GM23338 (cell line): ENCODE results near the gene PSMD6. TPM values are rescaled to one million over a fixed set of nuclear protein-coding genes. Genes with fewer than 3 reads are reported as not detected.

Experiments used
- ATAC-seq: fragments of 200-7000 bp; cut with Tn5 transposase; 3 replicates; pipeline ENCODE4 v1.9.1; 2020
- DNase-seq: peaks from one replicate; pipeline ENCODE4 v3.0.0-alpha.2; 2015; ENCODE audit warnings: low spot score
- H2AFZ ChIP-seq: fragments of 200-600 bp; sonication (generic); 2 replicates; pipeline ENCODE4 v1.8.0; 2016; ENCODE audit warnings: antibody characterized with exemption, mild to moderate bottlenecking, moderate library complexity
- H3F3A ChIP-seq: fragments of 200-600 bp; sonication (generic); replicated peaks from 2 replicates; pipeline ENCODE4 v1.8.0; 2017; ENCODE audit warnings: antibody characterized with exemption, mixed run types, low read depth
- H3K27ac ChIP-seq: fragments of 200-600 bp; sonication (generic); 2 replicates; pipeline ENCODE4 v1.6.1; 2016; ENCODE audit warnings: low read depth
- H3K27me3 ChIP-seq: fragments of 200-600 bp; sonication (generic); 2 replicates; pipeline ENCODE4 v1.8.0; 2016; ENCODE audit warnings: mild to moderate bottlenecking, mixed run types, moderate library complexity; ENCODE audit not compliant: insufficient read depth
- H3K36me3 ChIP-seq: fragments of 200-600 bp; sonication (generic); 2 replicates; pipeline ENCODE4 v1.8.0; 2016; ENCODE audit warnings: mild to moderate bottlenecking; ENCODE audit not compliant: insufficient read depth
- H3K4me1 ChIP-seq: fragments of 200-600 bp; sonication (generic); 2 replicates; pipeline ENCODE4 v1.8.0; 2016; ENCODE audit warnings: mild to moderate bottlenecking, moderate library complexity; ENCODE audit not compliant: insufficient read depth
- H3K4me2 ChIP-seq: fragments of 200-600 bp; sonication (generic); 2 replicates; pipeline ENCODE4 v1.7.1; 2017; ENCODE audit warnings: mixed run types
- H3K4me3 ChIP-seq: fragments of 200-600 bp; sonication (generic); 2 replicates; pipeline ENCODE4 v1.6.1; 2016; ENCODE audit warnings: mixed run types
- H3K79me2 ChIP-seq: fragments of 200-600 bp; sonication (generic); replicated peaks from 2 replicates; pipeline ENCODE4 v1.8.0; 2017; ENCODE audit warnings: mild to moderate bottlenecking; ENCODE audit not compliant: insufficient read depth
- H3K9me2 ChIP-seq: fragments of 200-600 bp; sonication (generic); 2 replicates; pipeline ENCODE4 v1.8.0; 2017; ENCODE audit not compliant: insufficient read depth
- H4K20me1 ChIP-seq: fragments of 200-600 bp; sonication (generic); replicated peaks from 2 replicates; pipeline ENCODE4 v1.8.0; 2017; ENCODE audit warnings: mild to moderate bottlenecking; ENCODE audit not compliant: insufficient read depth
- H3K27ac Mint-ChIP-seq: 2 replicates; pipeline ENCODE4 v1.8.0; 2020; ENCODE audit warnings: inconsistent platforms, mild to moderate bottlenecking, moderate library complexity, mixed read lengths
- H3K27me3 Mint-ChIP-seq: 3 replicates; pipeline ENCODE4 v1.8.0; 2022; ENCODE audit warnings: low read depth, mild to moderate bottlenecking, moderate library complexity, mixed read lengths, inconsistent platforms; ENCODE audit not compliant: insufficient read depth, poor library complexity
- H3K36me3 Mint-ChIP-seq: 3 replicates; pipeline ENCODE4 v1.8.0; 2021; ENCODE audit warnings: low read depth, mild to moderate bottlenecking, inconsistent platforms, moderate library complexity, mixed read lengths
- H3K4me1 Mint-ChIP-seq: 3 replicates; pipeline ENCODE4 v1.8.0; 2020; ENCODE audit warnings: mild to moderate bottlenecking, inconsistent platforms, mixed read lengths
- H3K4me3 Mint-ChIP-seq: 3 replicates; pipeline ENCODE4 v1.8.0; 2021; ENCODE audit warnings: moderate library complexity, mild to moderate bottlenecking, inconsistent platforms, mixed read lengths
- H3K9me3 Mint-ChIP-seq: 3 replicates; pipeline ENCODE4 v1.8.0; 2020; ENCODE audit warnings: moderate library complexity, mild to moderate bottlenecking, inconsistent platforms, mixed read lengths
- CREB1 ChIP-seq: fragments of 250-450 bp; sonication (Bioruptor Pico); IDR thresholded peaks from 2 replicates; pipeline ENCODE4 v1.5.0; 2020; ENCODE audit warnings: low read depth, mild to moderate bottlenecking, moderate library complexity
- EZH2 ChIP-seq: fragments of 200-600 bp; sonication (generic); IDR thresholded peaks from one replicate; pipeline ENCODE4 v1.8.0; 2017; ENCODE audit warnings: antibody characterized with exemption, mild to moderate bottlenecking, low read depth; ENCODE audit not compliant: unreplicated experiment
- EZH2phosphoT487 ChIP-seq: fragments of 200-600 bp; sonication (generic); IDR thresholded peaks from one replicate; pipeline ENCODE4 v1.8.1; 2018; ENCODE audit warnings: antibody characterized with exemption; ENCODE audit not compliant: unreplicated experiment
- JUNB ChIP-seq: IDR thresholded peaks from one replicate; pipeline ENCODE4 v1.6.1; 2016; ENCODE audit warnings: antibody characterized with exemption; ENCODE audit not compliant: unreplicated experiment
- NANOG ChIP-seq: IDR thresholded peaks from 2 replicates; pipeline ENCODE4 v1.6.1; 2016; ENCODE audit warnings: antibody characterized with exemption, borderline replicate concordance
- POLR2AphosphoS5 ChIP-seq: IDR thresholded peaks from 2 replicates; pipeline ENCODE4 v1.6.1; 2016; ENCODE audit warnings: antibody characterized with exemption, low read depth
- STAT1 ChIP-seq: IDR thresholded peaks from one replicate; pipeline ENCODE4 v1.6.1; 2016; ENCODE audit warnings: antibody characterized with exemption; ENCODE audit not compliant: unreplicated experiment
- ZNF331 ChIP-seq: fragments of 250-450 bp; sonication (Bioruptor Pico); IDR thresholded peaks from 2 replicates; pipeline ENCODE4 v1.5.0; 2020; ENCODE audit warnings: low read depth, mild to moderate bottlenecking, moderate library complexity
- ZNF462 ChIP-seq: fragments of 250-450 bp; sonication (Bioruptor Pico); IDR thresholded peaks from 2 replicates; pipeline ENCODE4 v1.5.0; 2020; ENCODE audit warnings: mild to moderate bottlenecking, moderate library complexity
- polyA plus RNA-seq: library from polyadenylated mRNA; unstranded; fragments of >200 nt; fragmentation: Nextera tagmentation; extraction: Ambion mirVana; gene quantifications from 2 replicates; pipeline ENCODE4 v1.2.1, GENCODE V29; 2016
- total RNA-seq: library from RNA; depleted of rRNA; stranded (reverse); fragments of >200 nt; shearing (Covaris generic); gene quantifications from 2 replicates; pipeline ENCODE4 v1.2.3, GENCODE V29; 2014
- TF ChIP-seq, protein P1 (sequence below): IDR thresholded peaks from one replicate; pipeline ENCODE4 v1.6.1; 2018; ENCODE audit warnings: antibody characterized with exemption; ENCODE audit not compliant: unreplicated experiment

PSMD6 gene
- total and polyA plus RNA-seq, 2 experiments from 2014 or later, result 98.1 to 205 TPM

DNA sequence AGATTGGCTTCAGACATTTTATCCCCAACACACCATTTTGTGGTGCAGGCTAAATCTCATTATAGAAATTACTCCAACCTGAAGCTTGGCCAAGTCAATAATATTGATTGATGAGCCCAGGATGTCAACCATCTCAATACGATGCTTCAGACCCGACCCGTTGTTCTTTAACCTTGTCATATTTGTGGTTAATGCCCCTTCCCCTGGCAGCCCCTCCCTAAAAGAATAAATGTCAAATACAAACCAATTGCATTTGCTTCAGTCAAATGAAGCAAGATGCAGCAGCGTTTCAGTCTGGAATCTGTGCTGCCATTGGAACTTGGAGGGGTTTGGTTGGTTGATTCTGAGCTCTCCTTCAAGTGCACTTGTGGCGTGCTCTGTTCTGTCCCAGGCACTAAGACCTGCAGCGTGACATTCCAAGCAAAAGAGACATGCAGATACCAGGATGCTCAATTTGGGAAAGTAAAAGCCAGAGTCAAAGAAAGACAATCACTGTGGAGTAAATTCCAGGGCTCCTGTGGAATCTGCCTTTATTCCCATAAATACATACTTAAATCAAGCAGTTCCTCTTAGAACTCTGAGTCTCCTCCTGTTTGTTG, 23.8 kb upstream of the PSMD6 start (continued):
- TF ChIP-seq ZNF462 (CRISPR knock-in tag) (no peak), NANOG (no peak), STAT1 (no peak), POLR2AphosphoS5 (no peak), EZH2 (no peak), CREB1 (CRISPR knock-in tag) (no peak), EZH2phosphoT487 (no peak), JUNB (no peak)

- Histone ChIP-seq H3K36me3 (no peaks in the 10 kb centered on the region), H3K27ac (no peak overlapping the region), H3K4me2 (no peak overlapping the region), H3K79me2 (no peaks in the 10 kb centered on the region), H3K27me3 (no peaks in the 10 kb centered on the region), H3K4me1 (peaks cover 25% of the 10 kb centered on the region), H3K9me2 (no peaks in the 10 kb centered on the region), H3K4me3 (no peak overlapping the region), H3F3A (no peaks in the 10 kb centered on the region), H2AFZ (no peak overlapping the region; the same call in 1 of the 2 replicates), H4K20me1 (no peaks in the 10 kb centered on the region)
- Mint-ChIP-seq H3K36me3 (no peaks in the 10 kb centered on the region), H3K27ac (no peak overlapping the region), H3K4me3 (no peak overlapping the region), H3K27me3 (no peaks in the 10 kb centered on the region), H3K4me1 (peaks cover 30% of the 10 kb centered on the region), H3K9me3 (no peaks in the 10 kb centered on the region)
- DNase-seq (no peak), ATAC-seq (no peak)
- TF ChIP-seq, protein P1, sequence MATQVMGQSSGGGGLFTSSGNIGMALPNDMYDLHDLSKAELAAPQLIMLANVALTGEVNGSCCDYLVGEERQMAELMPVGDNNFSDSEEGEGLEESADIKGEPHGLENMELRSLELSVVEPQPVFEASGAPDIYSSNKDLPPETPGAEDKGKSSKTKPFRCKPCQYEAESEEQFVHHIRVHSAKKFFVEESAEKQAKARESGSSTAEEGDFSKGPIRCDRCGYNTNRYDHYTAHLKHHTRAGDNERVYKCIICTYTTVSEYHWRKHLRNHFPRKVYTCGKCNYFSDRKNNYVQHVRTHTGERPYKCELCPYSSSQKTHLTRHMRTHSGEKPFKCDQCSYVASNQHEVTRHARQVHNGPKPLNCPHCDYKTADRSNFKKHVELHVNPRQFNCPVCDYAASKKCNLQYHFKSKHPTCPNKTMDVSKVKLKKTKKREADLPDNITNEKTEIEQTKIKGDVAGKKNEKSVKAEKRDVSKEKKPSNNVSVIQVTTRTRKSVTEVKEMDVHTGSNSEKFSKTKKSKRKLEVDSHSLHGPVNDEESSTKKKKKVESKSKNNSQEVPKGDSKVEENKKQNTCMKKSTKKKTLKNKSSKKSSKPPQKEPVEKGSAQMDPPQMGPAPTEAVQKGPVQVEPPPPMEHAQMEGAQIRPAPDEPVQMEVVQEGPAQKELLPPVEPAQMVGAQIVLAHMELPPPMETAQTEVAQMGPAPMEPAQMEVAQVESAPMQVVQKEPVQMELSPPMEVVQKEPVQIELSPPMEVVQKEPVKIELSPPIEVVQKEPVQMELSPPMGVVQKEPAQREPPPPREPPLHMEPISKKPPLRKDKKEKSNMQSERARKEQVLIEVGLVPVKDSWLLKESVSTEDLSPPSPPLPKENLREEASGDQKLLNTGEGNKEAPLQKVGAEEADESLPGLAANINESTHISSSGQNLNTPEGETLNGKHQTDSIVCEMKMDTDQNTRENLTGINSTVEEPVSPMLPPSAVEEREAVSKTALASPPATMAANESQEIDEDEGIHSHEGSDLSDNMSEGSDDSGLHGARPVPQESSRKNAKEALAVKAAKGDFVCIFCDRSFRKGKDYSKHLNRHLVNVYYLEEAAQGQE, result no peak
- no peak for TF ChIP-seq EZH2phosphoT487
- TF ChIP-seq POLR2AphosphoS5, result no peak
- TF ChIP-seq JUNB, result no peak
- no peak for TF ChIP-seq STAT1
- no peak for TF ChIP-seq ZNF331 (CRISPR knock-in tag)
- TF ChIP-seq CREB1 (CRISPR knock-in tag), result no peak
These were observed 23.3 kb upstream of the PSMD6 start for GRCh38 chr3:64046592-64046991.
